Measurements from ENCODE around the gene DDC. TPM values are rescaled to one million over a fixed set of nuclear protein-coding genes. Genes with fewer than 3 reads are reported as not detected.

DDC gene
- total RNA-seq, 1 donor from 2014 or later = not detected

DNA sequence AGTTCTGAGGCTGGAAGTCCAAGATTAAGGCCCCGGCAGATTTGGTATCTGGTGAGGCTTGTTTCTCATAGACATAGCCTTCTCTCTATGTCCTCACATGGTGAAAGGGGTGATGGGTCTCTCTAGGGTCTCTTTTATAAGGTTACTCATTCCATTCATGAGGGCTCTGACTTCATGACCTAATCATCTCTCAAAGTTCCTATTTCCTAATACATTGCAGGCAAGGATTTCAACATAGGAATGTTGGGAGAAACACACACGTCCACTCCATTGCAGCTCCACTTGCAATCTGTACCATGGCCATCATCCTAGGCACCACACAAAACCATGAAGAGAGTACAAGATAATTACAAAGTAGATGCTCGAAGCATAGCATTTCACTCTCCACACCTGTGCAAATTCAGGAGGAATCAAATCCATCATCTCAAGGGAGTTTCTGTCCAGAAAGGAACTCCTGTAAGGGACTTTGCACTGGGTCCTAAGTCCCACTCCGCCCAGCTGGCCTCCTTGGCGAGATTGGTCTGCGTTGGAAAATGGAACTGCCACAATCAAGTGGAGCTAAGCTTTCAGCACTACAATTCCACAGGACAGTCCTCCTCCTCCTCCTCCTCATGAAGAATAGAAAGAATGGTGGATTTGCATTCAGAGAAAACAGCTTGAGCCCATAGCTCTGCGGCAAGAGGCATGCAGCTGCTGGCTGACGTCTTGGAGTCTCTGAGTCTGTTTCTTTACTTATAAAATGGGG lies 8.8 kb downstream of the DDC start:
- no peak overlapping the region for H3K4me3 Mint-ChIP-seq (ENCODE audit: unreplicated experiment)
- H3K4me1 Mint-ChIP-seq (ENCODE audit: low read depth) = no peaks in the 10 kb centered on the region
- TF ChIP-seq, protein P1, sequence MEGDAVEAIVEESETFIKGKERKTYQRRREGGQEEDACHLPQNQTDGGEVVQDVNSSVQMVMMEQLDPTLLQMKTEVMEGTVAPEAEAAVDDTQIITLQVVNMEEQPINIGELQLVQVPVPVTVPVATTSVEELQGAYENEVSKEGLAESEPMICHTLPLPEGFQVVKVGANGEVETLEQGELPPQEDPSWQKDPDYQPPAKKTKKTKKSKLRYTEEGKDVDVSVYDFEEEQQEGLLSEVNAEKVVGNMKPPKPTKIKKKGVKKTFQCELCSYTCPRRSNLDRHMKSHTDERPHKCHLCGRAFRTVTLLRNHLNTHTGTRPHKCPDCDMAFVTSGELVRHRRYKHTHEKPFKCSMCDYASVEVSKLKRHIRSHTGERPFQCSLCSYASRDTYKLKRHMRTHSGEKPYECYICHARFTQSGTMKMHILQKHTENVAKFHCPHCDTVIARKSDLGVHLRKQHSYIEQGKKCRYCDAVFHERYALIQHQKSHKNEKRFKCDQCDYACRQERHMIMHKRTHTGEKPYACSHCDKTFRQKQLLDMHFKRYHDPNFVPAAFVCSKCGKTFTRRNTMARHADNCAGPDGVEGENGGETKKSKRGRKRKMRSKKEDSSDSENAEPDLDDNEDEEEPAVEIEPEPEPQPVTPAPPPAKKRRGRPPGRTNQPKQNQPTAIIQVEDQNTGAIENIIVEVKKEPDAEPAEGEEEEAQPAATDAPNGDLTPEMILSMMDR (IDR thresholded peaks at IDR 0.05) = no peak
- H3K36me3 Mint-ChIP-seq (ENCODE audit: low read depth) = no peaks in the 10 kb centered on the region
- H3K27ac Mint-ChIP-seq (ENCODE audit: unreplicated experiment) = no peak overlapping the region
- peaks cover 51% of the 10 kb centered on the region for H3K27me3 Mint-ChIP-seq (ENCODE audit: low read depth)
- DNase-seq (ENCODE audit: low spot score) = no peak
- no peaks in the 10 kb centered on the region for H3K9me3 Mint-ChIP-seq (ENCODE audit: low read depth)

DNA sequence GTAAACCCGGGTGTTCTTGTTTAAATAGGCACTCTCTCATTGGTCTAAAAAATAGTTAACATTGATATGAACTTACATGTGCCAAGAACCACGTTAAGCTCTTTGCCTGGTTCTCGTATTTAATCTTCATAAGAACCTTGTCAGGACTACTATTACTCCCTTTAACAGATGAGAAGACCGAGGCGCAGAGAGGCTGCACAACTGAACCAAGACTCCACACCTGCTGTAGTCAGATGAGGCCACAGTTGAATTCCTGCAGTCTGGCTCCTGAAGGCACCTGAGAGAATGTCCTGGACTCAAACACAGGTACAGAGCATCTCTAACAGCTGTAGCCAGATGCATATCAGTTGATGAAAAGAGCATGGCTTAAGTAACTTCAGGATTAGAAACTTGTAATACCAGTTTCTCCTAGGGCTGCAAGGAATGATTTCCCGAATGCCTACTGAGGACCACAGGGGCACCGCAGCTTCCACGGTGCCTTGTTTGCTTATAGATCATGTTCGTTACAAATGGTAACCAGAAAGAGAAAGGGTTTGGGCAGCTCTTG lies 9.5 kb downstream of the DDC start:
- H3K4me1 Mint-ChIP-seq (ENCODE audit: low read depth) = no peaks in the 10 kb centered on the region
- no peak for DNase-seq (ENCODE audit: low spot score)
- no peaks in the 10 kb centered on the region for H3K9me3 Mint-ChIP-seq (ENCODE audit: low read depth)
- H3K36me3 Mint-ChIP-seq (ENCODE audit: low read depth) = no peaks in the 10 kb centered on the region
- H3K27ac Mint-ChIP-seq (ENCODE audit: unreplicated experiment) = no peak overlapping the region
- TF ChIP-seq, protein P1 (IDR thresholded peaks at IDR 0.05) = no peak
- no peak overlapping the region for H3K4me3 Mint-ChIP-seq (ENCODE audit: unreplicated experiment)
- peaks cover 45% of the 10 kb centered on the region for H3K27me3 Mint-ChIP-seq (ENCODE audit: low read depth)

DNA sequence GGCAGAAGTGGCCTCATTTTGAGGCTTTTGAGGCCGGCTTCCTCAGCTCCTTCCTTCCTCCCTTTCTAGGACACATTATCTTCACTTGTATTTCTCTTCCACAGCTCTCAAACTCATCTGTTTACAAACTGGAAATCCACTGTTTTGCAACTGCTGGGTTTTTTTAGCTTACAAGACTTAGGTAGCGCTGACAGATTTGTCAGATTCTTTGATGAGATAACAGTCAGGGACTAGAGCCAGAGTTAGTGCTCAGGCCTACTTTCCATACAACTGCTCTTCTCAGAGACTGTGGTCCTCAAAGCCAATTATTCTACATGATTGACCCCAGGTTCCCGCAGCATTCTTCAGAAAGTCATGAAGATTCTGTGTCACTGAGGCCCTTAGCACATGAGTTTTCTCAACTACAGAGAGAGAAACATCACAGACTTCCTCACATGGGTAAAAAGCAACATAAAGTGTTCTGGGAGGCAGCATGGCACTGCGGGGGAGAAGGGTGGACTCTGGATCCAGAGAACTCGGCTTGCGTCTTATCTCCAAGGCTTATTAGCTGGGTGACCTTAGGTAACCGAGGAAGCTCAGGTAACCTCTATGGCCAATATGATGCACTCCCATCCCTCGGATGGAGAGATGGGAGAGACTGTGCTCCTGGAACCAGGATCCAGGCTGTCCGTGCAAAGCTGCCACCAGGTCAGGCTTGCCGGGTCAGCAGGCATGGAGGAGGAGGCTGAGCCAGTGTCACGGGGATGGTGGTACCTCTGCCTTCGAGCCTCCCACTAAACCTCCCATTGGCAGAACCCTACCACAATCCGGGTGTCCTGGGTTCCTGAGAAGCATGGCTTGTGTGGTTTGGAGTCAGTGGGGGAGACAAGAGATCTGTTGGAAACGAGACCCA lies 10.5 kb downstream of the DDC start:
- no peaks in the 10 kb centered on the region for H3K9me3 Mint-ChIP-seq (ENCODE audit: low read depth)
- no peak overlapping the region for H3K27ac Mint-ChIP-seq (ENCODE audit: unreplicated experiment)
- peaks cover 45% of the 10 kb centered on the region for H3K27me3 Mint-ChIP-seq (ENCODE audit: low read depth)
- H3K4me3 Mint-ChIP-seq (ENCODE audit: unreplicated experiment) = no peak overlapping the region
- no peaks in the 10 kb centered on the region for H3K4me1 Mint-ChIP-seq (ENCODE audit: low read depth)
- TF ChIP-seq, protein P1 (IDR thresholded peaks at IDR 0.05) = no peak
- no peak for DNase-seq (ENCODE audit: low spot score)
- no peaks in the 10 kb centered on the region for H3K36me3 Mint-ChIP-seq (ENCODE audit: low read depth)

DNA sequence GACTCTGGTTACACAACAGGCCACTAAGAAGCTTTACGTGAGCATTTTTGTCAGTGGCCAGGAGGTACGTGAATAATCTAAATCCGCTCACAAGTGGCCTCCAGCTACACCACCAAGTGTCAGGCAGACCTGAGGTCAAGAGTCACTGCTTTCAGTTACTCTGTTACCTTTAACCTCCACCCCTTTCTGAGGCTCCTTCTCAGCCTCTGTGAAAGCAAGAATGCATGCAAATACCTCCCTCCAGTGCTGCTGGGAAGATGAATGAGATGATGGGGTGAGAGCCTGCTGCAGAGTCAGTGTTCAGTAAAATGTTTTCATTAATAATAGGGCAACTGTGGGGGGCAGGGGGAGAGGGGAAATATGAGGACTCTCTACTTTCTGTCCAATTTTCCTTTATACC lies 11.2 kb downstream of the DDC start:
- TF ChIP-seq, protein P1 (IDR thresholded peaks at IDR 0.05) = no peak
- Mint-ChIP-seq H3K27ac (ENCODE audit: unreplicated experiment) (no peak overlapping the region), H3K9me3 (ENCODE audit: low read depth) (no peaks in the 10 kb centered on the region), H3K4me1 (ENCODE audit: low read depth) (no peaks in the 10 kb centered on the region), H3K36me3 (ENCODE audit: low read depth) (no peaks in the 10 kb centered on the region), H3K27me3 (ENCODE audit: low read depth) (peaks cover 46% of the 10 kb centered on the region), H3K4me3 (ENCODE audit: unreplicated experiment) (no peak overlapping the region)
- DNase-seq (ENCODE audit: low spot score) = no peak

DNA sequence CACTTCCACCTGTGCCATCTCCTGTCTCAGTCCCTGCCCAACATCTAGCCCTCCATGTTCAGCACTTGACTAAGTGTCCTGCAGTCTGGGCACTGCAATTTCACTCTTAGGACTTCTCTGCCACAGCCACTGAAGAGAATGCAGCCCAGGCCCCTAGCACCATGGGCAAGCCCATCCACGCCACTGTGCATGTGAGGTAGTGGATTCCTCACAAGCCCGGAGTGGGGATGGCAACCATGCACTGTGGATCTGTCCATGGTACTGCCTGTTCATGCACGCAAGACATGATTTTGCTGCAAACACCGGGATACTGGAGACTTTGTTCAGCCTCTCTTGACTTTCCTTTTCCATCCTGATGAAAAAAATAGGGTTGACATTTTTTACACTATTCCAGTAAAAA lies 12.3 kb downstream of the DDC start:
- Mint-ChIP-seq H3K36me3 (ENCODE audit: low read depth) (no peaks in the 10 kb centered on the region), H3K4me3 (ENCODE audit: unreplicated experiment) (no peak overlapping the region), H3K27ac (ENCODE audit: unreplicated experiment) (no peak overlapping the region), H3K4me1 (ENCODE audit: low read depth) (no peaks in the 10 kb centered on the region), H3K9me3 (ENCODE audit: low read depth) (no peaks in the 10 kb centered on the region), H3K27me3 (ENCODE audit: low read depth) (peaks cover 39% of the 10 kb centered on the region)
- no peak for DNase-seq (ENCODE audit: low spot score)
- TF ChIP-seq, protein P1 (IDR thresholded peaks at IDR 0.05) = no peak
